HFF-Myc (cell line): ENCODE results near the gene TASOR.

Experiments used
- DNase-seq: peaks from one replicate; pipeline ENCODE4 v3.0.0-alpha.2; 2011; ENCODE audit warnings: low read depth; ENCODE audit errors: extremely low read depth
- H3K4me3 ChIP-seq: replicated peaks from 2 replicates; pipeline ENCODE4 v1.5.1; 2011; ENCODE audit warnings: low read depth, mild to moderate bottlenecking, control low read depth, low read length
- CTCF ChIP-seq: IDR thresholded peaks from 2 replicates; pipeline ENCODE4 v1.5.1; 2012; ENCODE audit warnings: mild to moderate bottlenecking, low read depth, low read length, control low read depth; ENCODE audit errors: missing control alignments

Gene TASOR

GRCh38 chr3:56682462-56683121 lies 473 bp downstream of the TASOR start:
- no peak for TF ChIP-seq CTCF
- H3K4me3 ChIP-seq, result peak overlapping the region; percentile 54

GRCh38 chr3:56681984-56682461 lies 1.0 kb downstream of the TASOR start:
- TF ChIP-seq CTCF, result no peak
- peak overlapping the region; percentile 54 for H3K4me3 ChIP-seq
- no peak for DNase-seq

More at GRCh38 chr3:56682462-56683121, 473 bp downstream of the TASOR start:
- DNase-seq, result peak; percentile 30

GRCh38 chr3:56680054-56680580 lies 2.9 kb downstream of the TASOR start:
- H3K4me3 ChIP-seq, result no peak overlapping the region
- DNase-seq, result no peak
- no peak for TF ChIP-seq CTCF

GRCh38 chr3:56677286-56677685 lies 5.8 kb downstream of the TASOR start:
- DNase-seq, result no peak
- no peak for TF ChIP-seq CTCF
- no peak overlapping the region for H3K4me3 ChIP-seq

GRCh38 chr3:56673781-56674457 lies 9.1 kb downstream of the TASOR start:
- no peak for DNase-seq
- TF ChIP-seq CTCF, result no peak
- no peak overlapping the region for H3K4me3 ChIP-seq

- no peak for DNase-seq
- no peak overlapping the region for H3K4me3 ChIP-seq
- TF ChIP-seq CTCF, result no peak
These were observed 15.0 kb downstream of the TASOR start for GRCh38 chr3:56667973-56668579.
